HG03469 (cell line): ENCODE measurements around the gene PCDHB14.
"Not testable (repeated sequence)": the region's sequence is repeated elsewhere in the genome, so short reads cannot be mapped to it uniquely, and the experiment has no call there.

Source experiments
- ATAC-seq: cut with Tn5 transposase; IDR thresholded peaks from one replicate; pipeline ENCODE4 v1.9.1; 2021; ENCODE audit warnings: mild to moderate bottlenecking, moderate library complexity, moderate number of reproducible peaks; ENCODE audit not compliant: unreplicated experiment

The PCDHB14 gene

GRCh38 chr5:141208478-141208877 is 14.7 kb upstream of the PCDHB14 start, which contains the start of gene PCDHB12:
Gene PCDHB12, plus strand, starts transcription at chr5:141208719. Its CDS starts 189 bp downstream, at chr5:141208908.
- no peak for ATAC-seq

DNA sequence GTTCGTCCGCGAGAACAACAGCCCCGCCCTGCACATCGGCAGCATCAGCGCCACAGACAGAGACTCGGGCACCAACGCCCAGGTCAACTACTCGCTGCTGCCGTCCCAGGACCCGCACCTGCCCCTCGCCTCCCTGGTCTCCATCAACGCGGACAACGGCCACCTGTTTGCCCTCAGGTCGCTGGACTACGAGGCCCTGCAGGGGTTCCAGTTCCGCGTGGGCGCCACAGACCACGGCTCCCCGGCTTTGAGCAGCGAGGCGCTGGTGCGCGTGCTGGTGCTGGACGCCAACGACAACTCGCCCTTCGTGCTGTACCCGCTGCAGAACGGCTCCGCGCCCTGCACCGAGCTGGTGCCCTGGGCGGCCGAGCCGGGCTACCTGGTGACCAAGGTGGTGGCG is 12.9 kb upstream of the PCDHB14 start:
- ATAC-seq, result not testable (repeated sequence)

DNA sequence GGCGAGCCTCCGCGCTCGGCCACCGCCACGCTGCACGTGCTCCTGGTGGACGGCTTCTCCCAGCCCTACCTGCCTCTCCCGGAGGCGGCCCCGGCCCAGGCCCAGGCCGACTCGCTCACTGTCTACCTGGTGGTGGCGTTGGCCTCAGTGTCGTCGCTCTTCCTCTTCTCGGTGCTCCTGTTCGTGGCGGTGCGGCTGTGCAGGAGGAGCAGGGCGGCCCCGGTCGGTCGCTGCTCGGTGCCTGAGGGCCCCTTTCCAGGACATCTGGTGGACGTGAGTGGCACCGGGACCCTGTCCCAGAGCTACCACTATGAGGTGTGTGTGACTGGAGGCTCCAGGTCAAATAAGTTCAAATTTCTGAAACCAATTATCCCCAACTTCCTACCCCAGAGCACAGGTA is 12.3 kb upstream of the PCDHB14 start:
- ATAC-seq, result not testable (repeated sequence)

DNA sequence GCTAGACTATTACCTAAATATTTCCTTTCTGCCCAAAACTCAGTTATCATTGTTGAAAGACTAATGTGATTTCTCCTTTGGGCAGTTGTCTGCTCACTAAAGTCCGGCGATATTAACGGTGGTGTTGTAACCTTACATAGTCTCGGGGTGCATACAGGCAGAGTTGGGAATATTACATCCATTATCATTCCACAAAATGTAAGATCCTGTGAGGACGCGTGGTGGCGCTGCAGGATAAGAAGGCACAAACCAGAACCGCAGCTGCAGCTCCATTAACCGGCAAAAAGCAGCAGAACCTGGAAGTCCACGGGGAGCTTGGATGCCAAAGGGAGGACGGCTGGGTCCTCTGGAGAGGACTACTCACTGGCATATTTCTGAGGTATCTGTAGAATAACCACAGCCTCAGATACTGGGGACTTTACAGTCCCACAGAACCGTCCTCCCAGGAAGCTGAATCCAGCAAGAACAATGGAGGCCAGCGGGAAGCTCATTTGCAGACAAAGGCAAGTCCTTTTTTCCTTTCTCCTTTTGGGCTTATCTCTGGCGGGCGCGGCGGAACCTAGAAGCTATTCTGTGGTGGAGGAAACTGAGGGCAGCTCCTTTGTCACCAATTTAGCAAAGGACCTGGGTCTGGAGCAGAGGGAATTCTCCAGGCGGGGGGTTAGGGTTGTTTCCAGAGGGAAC is 9.3 kb upstream of the PCDHB14 start, which contains the start of gene PCDHB13:
Gene PCDHB13, plus strand, starts transcription at position 264 of the 684 bp plus-strand sequence. Its CDS starts 205 bp downstream, at position 469.
- ATAC-seq, result not testable (repeated sequence)

DNA sequence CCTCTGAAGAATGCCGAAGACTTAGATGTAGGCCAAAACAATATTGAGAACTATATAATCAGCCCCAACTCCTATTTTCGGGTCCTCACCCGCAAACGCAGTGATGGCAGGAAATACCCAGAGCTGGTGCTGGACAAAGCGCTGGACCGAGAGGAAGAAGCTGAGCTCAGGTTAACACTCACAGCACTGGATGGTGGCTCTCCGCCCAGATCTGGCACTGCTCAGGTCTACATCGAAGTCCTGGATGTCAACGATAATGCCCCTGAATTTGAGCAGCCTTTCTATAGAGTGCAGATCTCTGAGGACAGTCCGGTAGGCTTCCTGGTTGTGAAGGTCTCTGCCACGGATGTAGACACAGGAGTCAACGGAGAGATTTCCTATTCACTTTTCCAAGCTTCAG is 8.6 kb upstream of the PCDHB14 start:
- not testable (repeated sequence) for ATAC-seq

DNA sequence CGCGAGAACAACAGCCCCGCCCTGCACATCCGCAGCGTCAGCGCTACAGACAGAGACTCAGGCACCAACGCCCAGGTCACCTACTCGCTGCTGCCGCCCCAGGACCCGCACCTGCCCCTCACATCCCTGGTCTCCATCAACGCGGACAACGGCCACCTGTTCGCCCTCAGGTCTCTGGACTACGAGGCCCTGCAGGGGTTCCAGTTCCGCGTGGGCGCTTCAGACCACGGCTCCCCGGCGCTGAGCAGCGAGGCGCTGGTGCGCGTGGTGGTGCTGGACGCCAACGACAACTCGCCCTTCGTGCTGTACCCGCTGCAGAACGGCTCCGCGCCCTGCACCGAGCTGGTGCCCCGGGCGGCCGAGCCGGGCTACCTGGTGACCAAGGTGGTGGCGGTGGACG is 7.6 kb upstream of the PCDHB14 start:
- ATAC-seq, result not testable (repeated sequence)

DNA sequence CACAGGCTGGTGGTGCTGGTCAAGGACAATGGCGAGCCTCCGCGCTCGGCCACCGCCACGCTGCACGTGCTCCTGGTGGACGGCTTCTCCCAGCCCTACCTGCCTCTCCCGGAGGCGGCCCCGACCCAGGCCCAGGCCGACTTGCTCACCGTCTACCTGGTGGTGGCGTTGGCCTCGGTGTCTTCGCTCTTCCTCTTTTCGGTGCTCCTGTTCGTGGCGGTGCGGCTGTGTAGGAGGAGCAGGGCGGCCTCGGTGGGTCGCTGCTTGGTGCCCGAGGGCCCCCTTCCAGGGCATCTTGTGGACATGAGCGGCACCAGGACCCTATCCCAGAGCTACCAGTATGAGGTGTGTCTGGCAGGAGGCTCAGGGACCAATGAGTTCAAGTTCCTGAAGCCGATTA is 7.1 kb upstream of the PCDHB14 start:
- not testable (repeated sequence) for ATAC-seq

DNA sequence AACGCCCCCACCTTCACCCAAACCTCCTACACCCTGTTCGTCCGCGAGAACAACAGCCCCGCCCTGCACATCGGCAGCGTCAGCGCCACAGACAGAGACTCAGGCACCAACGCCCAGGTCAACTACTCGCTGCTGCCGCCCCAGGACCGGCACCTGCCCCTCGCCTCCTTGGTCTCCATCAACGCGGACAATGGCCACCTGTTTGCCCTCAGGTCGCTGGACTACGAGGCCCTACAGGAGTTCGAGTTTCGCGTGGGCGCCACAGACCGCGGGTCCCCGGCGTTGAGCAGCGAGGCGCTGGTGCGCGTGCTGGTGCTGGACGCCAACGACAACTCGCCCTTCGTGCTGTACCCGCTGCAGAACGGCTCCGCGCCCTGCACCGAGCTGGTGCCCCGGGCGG is 1.7 kb downstream of the PCDHB14 start:
- ATAC-seq, result not testable (repeated sequence)

DNA sequence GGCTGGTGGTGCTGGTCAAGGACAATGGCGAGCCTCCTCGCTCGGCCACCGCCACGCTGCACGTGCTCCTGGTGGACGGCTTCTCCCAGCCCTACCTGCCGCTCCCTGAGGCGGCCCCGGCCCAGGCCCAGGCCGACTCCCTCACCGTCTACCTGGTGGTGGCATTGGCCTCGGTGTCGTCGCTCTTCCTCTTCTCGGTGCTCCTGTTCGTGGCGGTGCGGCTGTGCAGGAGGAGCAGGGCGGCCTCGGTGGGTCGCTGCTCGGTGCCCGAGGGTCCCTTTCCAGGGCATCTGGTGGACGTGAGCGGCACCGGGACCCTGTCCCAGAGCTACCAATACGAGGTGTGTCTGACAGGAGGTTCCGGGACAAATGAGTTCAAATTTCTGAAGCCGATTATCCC is 2.3 kb downstream of the PCDHB14 start:
- not testable (repeated sequence) for ATAC-seq

DNA sequence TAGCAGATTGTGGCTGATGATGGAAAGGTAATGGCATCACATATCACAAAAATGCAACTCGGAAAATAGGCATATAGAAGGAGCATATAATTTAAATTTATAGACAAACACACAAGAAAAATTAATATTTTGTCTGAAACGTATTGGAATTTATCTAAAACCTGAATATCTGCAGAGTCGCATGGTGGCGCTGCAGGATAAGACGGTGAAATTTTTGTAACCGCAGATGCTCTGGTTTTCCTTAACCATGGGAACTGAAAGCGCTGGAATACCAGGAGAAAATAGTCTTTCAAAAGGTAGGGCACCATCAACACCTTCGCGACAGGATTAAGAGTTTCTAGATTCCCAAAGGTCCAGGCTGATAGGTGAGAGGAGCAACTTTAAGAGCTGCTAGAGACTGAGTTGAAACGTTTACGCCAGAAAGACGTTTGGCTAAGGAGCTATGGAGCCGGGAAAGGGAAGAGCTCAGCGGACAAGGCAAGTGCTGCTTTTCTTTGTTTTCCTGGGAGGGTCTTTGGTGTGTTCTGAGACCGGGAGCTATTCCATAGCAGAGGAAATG is 11.0 kb downstream of the PCDHB14 start:
- ATAC-seq, result no peak

- not testable (repeated sequence) for ATAC-seq
These were observed 12.8 kb downstream of the PCDHB14 start for GRCh38 chr5:141235922-141236321.

- ATAC-seq, result no peak
These were observed 13.6 kb downstream of the PCDHB14 start for GRCh38 chr5:141236516-141237313.

DNA sequence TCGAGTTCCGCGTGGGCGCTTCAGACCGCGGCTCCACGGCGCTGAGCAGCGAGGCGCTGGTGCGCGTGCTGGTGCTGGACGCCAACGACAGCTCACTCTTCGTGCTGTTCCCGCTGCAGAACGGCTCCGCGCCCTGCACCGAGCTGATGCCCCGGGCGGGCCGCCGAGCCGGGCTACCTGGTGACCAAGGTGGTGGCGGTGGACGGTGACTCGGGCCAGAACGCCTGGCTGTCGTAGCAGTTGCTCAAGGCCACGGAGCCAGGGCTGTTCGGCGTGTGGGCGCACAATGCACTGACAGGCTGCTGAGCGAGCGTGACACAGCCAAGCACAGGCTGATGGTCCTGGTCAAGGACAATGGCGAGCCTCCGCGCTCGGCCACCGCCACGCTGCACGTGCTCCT is 18.4 kb downstream of the PCDHB14 start:
- ATAC-seq, result no peak

DNA sequence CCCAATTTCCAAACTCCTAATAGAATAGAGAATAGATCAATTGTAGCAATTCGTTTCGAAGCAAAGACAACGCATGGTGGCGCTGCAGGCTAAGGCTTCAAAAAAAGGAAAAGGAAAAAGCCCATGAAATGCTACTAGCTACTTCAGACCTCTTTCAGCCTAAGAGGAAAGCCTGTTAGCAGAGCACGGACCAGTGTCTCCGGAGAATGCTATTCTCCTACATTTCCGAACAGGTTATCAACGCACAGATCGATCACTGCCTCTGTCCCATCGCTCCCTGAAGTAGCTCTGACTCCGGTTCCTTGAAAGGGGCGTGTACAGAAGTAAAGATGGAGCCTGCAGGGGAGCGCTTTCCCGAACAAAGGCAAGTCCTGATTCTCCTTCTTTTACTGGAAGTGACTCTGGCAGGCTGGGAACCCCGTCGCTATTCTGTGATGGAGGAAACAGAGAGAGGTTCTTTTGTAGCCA is 22.1 kb downstream of the PCDHB14 start, which contains the start of gene PCDHB15:
Gene PCDHB15, plus strand, starts transcription at position 146 of the 468 bp plus-strand sequence. Its CDS starts 184 bp downstream, at position 330.
- no peak for ATAC-seq

GRCh38 chr5:141246971-141247370 is 23.8 kb downstream of the PCDHB14 start:
- ATAC-seq, result not testable (repeated sequence)

DNA sequence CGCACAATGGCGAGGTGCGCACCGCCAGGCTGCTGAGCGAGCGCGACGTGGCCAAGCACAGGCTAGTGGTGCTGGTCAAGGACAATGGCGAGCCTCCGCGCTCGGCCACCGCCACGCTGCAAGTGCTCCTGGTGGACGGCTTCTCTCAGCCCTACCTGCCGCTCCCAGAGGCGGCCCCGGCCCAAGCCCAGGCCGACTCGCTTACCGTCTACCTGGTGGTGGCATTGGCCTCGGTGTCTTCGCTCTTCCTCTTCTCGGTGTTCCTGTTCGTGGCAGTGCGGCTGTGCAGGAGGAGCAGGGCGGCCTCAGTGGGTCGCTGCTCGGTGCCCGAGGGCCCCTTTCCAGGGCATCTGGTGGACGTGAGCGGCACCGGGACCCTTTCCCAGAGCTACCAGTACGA is 24.3 kb downstream of the PCDHB14 start:
- ATAC-seq, result not testable (repeated sequence)

DNA sequence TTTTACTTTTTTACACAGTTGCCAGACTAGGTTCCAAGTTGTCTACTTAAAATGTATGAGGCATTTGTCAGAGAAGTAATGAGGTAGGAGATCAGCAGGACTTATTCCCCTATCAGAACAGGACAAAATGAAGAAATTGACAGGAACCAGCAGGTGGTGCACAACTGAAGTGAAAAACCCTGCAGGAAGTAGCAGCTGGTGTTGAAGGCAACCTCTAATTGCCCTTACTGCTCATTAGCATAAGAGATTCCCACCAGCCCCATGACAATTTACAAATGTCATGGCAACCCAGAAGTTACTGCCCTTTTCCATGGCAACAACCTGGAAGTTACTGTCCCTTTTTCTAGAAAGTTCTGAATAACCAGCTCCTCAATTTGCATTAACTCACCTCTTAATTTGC is 27.4 kb downstream of the PCDHB14 start:
- no peak for ATAC-seq

DNA sequence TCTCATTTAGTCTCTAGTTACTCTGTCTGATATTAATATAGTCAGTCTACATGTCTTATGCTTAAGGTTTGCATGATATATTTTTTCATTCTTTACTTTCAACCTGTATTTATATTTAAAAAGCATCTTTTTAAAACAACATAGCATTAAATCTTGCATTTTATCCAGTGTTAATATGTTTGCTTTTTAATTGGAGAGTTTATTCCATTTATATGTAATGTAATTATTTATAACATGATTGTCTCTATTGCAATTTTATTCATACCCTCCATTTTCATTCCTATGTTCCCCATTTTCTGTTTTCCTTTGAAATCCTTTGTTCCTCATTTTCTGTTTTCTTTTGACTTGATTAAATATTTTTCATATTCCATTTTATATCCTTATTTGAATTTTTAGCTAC is 35.3 kb downstream of the PCDHB14 start:
- no peak for ATAC-seq

DNA sequence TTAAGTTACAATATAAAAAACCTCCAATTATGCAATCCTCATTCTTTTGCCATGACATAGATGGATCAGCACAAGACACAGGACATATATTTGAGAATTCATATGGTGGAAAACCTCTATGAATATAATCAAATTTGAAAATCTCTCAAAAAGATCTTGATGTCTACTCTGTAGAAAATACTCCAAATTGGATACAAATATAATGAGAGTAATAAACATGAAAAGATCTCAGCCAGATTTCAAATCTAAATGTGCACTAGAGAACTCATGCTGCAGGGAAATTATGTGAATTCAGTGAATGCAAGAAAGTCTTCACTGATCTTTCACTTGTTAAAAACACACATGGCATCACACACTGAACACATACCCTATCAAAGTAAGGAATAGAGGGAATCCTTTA is 35.8 kb downstream of the PCDHB14 start:
- ATAC-seq, result no peak

DNA sequence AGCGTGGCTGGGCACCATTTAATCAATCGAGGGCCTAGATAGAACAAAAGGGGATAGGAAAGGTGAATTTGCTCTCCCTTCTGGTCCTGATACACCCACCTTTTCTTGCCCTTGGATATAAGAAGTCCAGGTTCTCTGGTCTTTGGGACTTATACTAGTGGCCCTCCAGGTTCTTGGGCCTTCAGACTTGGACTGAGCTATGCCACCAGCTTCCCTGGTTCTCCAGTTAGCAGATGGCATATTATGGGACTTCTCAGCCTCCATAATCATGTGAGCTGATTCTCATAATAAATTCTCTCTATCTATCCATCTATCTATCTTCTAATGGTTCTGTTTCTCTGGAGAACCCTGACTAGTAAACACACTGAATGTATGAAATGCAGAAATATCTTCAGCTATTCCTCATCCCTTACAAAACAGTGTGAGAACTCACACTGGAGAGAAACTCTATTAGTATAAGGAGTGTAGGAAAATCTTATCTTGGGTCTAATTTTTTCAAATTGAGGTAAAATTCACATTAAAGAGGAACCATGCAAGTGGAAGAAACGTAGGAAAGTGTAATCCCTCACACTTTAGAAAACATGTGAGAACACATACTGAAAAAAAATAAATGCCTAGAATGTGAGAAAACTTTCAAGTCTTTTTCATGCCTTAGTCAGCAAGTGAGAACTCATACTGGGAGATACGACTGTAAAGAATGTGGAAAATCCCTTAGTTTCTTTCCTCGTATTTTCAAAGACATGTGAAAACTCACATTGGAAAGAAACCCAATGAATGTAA is 37.5 kb downstream of the PCDHB14 start:
- ATAC-seq, result no peak

- ATAC-seq, result no peak
These were observed 38.0 kb downstream of the PCDHB14 start for GRCh38 chr5:141261238-141261546.
